Urothelium cell line (cell line): Measurements from ENCODE around the gene NIPAL4.
"Not testable (repeated sequence)": the region's sequence is repeated elsewhere in the genome, so short reads cannot be mapped to it uniquely, and the experiment has no call there.

Experiments
- DNase-seq: peaks from one replicate; pipeline ENCODE4 v3.0.0; 2011; ENCODE audit warnings: low spot score, mixed read lengths
- FAIRE-seq: peaks from 2 replicates; lab custom pipeline; 2011; peaks lifted over from hg19 to GRCh38; lab: Jason Lieb, UNC

The NIPAL4 gene

GRCh38 chr5:157482702-157483101 lies 22.7 kb downstream of the NIPAL4 start:
- DNase-seq, FAIRE-seq: not testable (repeated sequence)

GRCh38 chr5:157484768-157485167 lies 24.8 kb downstream of the NIPAL4 start:
- no peak for FAIRE-seq

GRCh38 chr5:157485340-157485739 lies 25.3 kb downstream of the NIPAL4 start:
- FAIRE-seq (no peak), DNase-seq (no peak)

More at GRCh38 chr5:157484768-157485167, 24.8 kb downstream of the NIPAL4 start:
- DNase-seq = no peak

GRCh38 chr5:157485811-157486210 lies 25.8 kb downstream of the NIPAL4 start:
- FAIRE-seq (no peak), DNase-seq (no peak)

- DNase-seq (no peak), FAIRE-seq (no peak)
These were observed 26.2 kb downstream of the NIPAL4 start for GRCh38 chr5:157486221-157486681.

- FAIRE-seq (no peak), DNase-seq (no peak)
These were observed 26.8 kb downstream of the NIPAL4 start for GRCh38 chr5:157486861-157487260.

- no peak for DNase-seq
- no peak for FAIRE-seq
These were observed 27.3 kb downstream of the NIPAL4 start for GRCh38 chr5:157487358-157487757.

- no peak for FAIRE-seq
- no peak for DNase-seq
These were observed 31.5 kb downstream of the NIPAL4 start for GRCh38 chr5:157491471-157491995.

GRCh38 chr5:157492886-157493285 lies 32.9 kb downstream of the NIPAL4 start:
- DNase-seq (no peak), FAIRE-seq (no peak)

- DNase-seq = no peak
- FAIRE-seq = no peak
These were observed 34.3 kb downstream of the NIPAL4 start for GRCh38 chr5:157494178-157494832.

- no peak for DNase-seq
- no peak for FAIRE-seq
These were observed 36.9 kb downstream of the NIPAL4 start for GRCh38 chr5:157496864-157497263.

- FAIRE-seq (no peak), DNase-seq (no peak)
These were observed 38.0 kb downstream of the NIPAL4 start for GRCh38 chr5:157497875-157498611.

GRCh38 chr5:157502143-157502647 lies 42.2 kb downstream of the NIPAL4 start:
- no peak for FAIRE-seq
- DNase-seq = no peak

GRCh38 chr5:157504053-157504452 lies 44.0 kb downstream of the NIPAL4 start:
- no peak for FAIRE-seq
- no peak for DNase-seq

- DNase-seq = no peak
- FAIRE-seq = no peak
These were observed 45.5 kb downstream of the NIPAL4 start for GRCh38 chr5:157505496-157505895.

GRCh38 chr5:157506066-157506590 lies 46.1 kb downstream of the NIPAL4 start:
- DNase-seq (no peak), FAIRE-seq (no peak)

GRCh38 chr5:157506981-157507780 lies 47.2 kb downstream of the NIPAL4 start:
- DNase-seq = no peak
- no peak for FAIRE-seq

- FAIRE-seq (no peak), DNase-seq (no peak)
These were observed 49.1 kb downstream of the NIPAL4 start for GRCh38 chr5:157509093-157509492.

- DNase-seq (no peak), FAIRE-seq (no peak)
These were observed 49.6 kb downstream of the NIPAL4 start for GRCh38 chr5:157509587-157509986.

GRCh38 chr5:157510682-157511081 lies 50.7 kb downstream of the NIPAL4 start:
- DNase-seq = no peak
- FAIRE-seq = no peak
